ENCODE measurements around the gene HTRA1. TPM values are rescaled to one million over a fixed set of nuclear protein-coding genes. Genes with fewer than 3 reads are reported as not detected.

HTRA1 gene
- polyA plus RNA-seq, 1 donor from 2014 or later, result 1.4 TPM

- H3K27me3 ChIP-seq (ENCODE audit: insufficient read depth, low read depth, low read length), result no peaks in the 10 kb centered on the region
- no peaks in the 10 kb centered on the region for H4K20me1 ChIP-seq (ENCODE audit: insufficient read depth)
- no peak overlapping the region for H2AFZ ChIP-seq (ENCODE audit: low read depth, low read length)
- H3K9me3 ChIP-seq (ENCODE audit: low read length), result no peaks in the 10 kb centered on the region
- no peaks in the 10 kb centered on the region for H3K36me3 ChIP-seq (ENCODE audit: insufficient read depth, low read length)
- H3K9ac ChIP-seq (ENCODE audit: low read length), result no peak overlapping the region
- no peak overlapping the region for H3K4me2 ChIP-seq (ENCODE audit: low read length)
- no peak overlapping the region for H3K4me3 ChIP-seq (ENCODE audit: low read length)
- no peaks in the 10 kb centered on the region for H3F3A ChIP-seq (ENCODE audit: insufficient read depth, low read length, poor library complexity, severe bottlenecking)
- no peak for TF ChIP-seq EZH2 (IDR thresholded peaks at IDR 0.05; ENCODE audit: borderline replicate concordance, insufficient read depth, low read length, poor library complexity, severe bottlenecking)
- TF ChIP-seq EP300 (conservative IDR thresholded peaks at IDR 0.05; ENCODE audit: poor library complexity, severe bottlenecking), result no peak
- no peak for TF ChIP-seq POLR2AphosphoS5 (IDR thresholded peaks at IDR 0.05)
- no peak for TF ChIP-seq TAF1 (IDR thresholded peaks at IDR 0.05; ENCODE audit: low read depth)
- TF ChIP-seq MXI1 (conservative IDR thresholded peaks at IDR 0.05; ENCODE audit: poor library complexity, severe bottlenecking), result no peak
- TF ChIP-seq RAD21 (conservative IDR thresholded peaks at IDR 0.05), result no peak
- H3K27ac ChIP-seq (ENCODE audit: low read length), result no peak overlapping the region
- no peaks in the 10 kb centered on the region for H3K9me2 ChIP-seq (ENCODE audit: insufficient read depth, low read length)
- H3K79me2 ChIP-seq (replicated peaks; ENCODE audit: insufficient read depth, low read length), result no peaks in the 10 kb centered on the region
These were observed 43.7 kb downstream of the HTRA1 start for GRCh38 chr10:122505011-122505410.

GRCh38 chr10:122505885-122506645 is 44.7 kb downstream of the HTRA1 start:
- H3F3A ChIP-seq (ENCODE audit: insufficient read depth, low read length, poor library complexity, severe bottlenecking), result no peaks in the 10 kb centered on the region
- no peaks in the 10 kb centered on the region for H3K9me3 ChIP-seq (ENCODE audit: low read length)
- H3K9ac ChIP-seq (ENCODE audit: low read length), result no peak overlapping the region
- H4K20me1 ChIP-seq (ENCODE audit: insufficient read depth), result no peaks in the 10 kb centered on the region
- H3K27ac ChIP-seq (ENCODE audit: low read length), result no peak overlapping the region
- no peaks in the 10 kb centered on the region for H3K79me2 ChIP-seq (replicated peaks; ENCODE audit: insufficient read depth, low read length)
- no peak overlapping the region for H3K4me3 ChIP-seq (ENCODE audit: low read length)
- no peak overlapping the region for H3K4me2 ChIP-seq (ENCODE audit: low read length)
- TF ChIP-seq SMC3 (conservative IDR thresholded peaks at IDR 0.05; ENCODE audit: poor library complexity) (no peak), EZH2 (IDR thresholded peaks at IDR 0.05; ENCODE audit: borderline replicate concordance, insufficient read depth, low read length, poor library complexity, severe bottlenecking) (no peak), CTCF (IDR thresholded peaks at IDR 0.05; ENCODE audit: poor library complexity, severe bottlenecking) (no peak), MXI1 (conservative IDR thresholded peaks at IDR 0.05; ENCODE audit: poor library complexity, severe bottlenecking) (no peak)
- no peak overlapping the region for H2AFZ ChIP-seq (ENCODE audit: low read depth, low read length)
- no peaks in the 10 kb centered on the region for H3K36me3 ChIP-seq (ENCODE audit: insufficient read depth, low read length)
- no peaks in the 10 kb centered on the region for H3K27me3 ChIP-seq (ENCODE audit: insufficient read depth, low read depth, low read length)
- H3K9me2 ChIP-seq (ENCODE audit: insufficient read depth, low read length), result no peaks in the 10 kb centered on the region

- H2AFZ ChIP-seq (ENCODE audit: low read depth, low read length), result no peak overlapping the region
These were observed 46.3 kb downstream of the HTRA1 start for GRCh38 chr10:122507616-122508015.

More at GRCh38 chr10:122507616-122508015, 46.3 kb downstream of the HTRA1 start:
- Histone ChIP-seq H3F3A (ENCODE audit: insufficient read depth, low read length, poor library complexity, severe bottlenecking) (no peaks in the 10 kb centered on the region), H3K27ac (ENCODE audit: low read length) (no peak overlapping the region), H3K4me2 (ENCODE audit: low read length) (no peak overlapping the region), H3K79me2 (replicated peaks; ENCODE audit: insufficient read depth, low read length) (no peaks in the 10 kb centered on the region), H3K27me3 (ENCODE audit: insufficient read depth, low read depth, low read length) (no peaks in the 10 kb centered on the region), H3K36me3 (ENCODE audit: insufficient read depth, low read length) (no peaks in the 10 kb centered on the region), H3K9ac (ENCODE audit: low read length) (no peak overlapping the region), H3K9me3 (ENCODE audit: low read length) (no peaks in the 10 kb centered on the region), H3K4me3 (ENCODE audit: low read length) (no peak overlapping the region), H3K9me2 (ENCODE audit: insufficient read depth, low read length) (no peaks in the 10 kb centered on the region), H4K20me1 (ENCODE audit: insufficient read depth) (no peaks in the 10 kb centered on the region)
- TF ChIP-seq POLR2AphosphoS5 (IDR thresholded peaks at IDR 0.05) (no peak), TAF1 (IDR thresholded peaks at IDR 0.05; ENCODE audit: low read depth) (no peak), MXI1 (conservative IDR thresholded peaks at IDR 0.05; ENCODE audit: poor library complexity, severe bottlenecking) (no peak)
